HG03095 (cell line): ENCODE measurements around the gene OR7G3.

Experiments
- ATAC-seq: cut with Tn5 transposase; IDR thresholded peaks from one replicate; pipeline ENCODE4 v1.9.1; 2021; ENCODE audit warnings: moderate library complexity; ENCODE audit not compliant: unreplicated experiment

OR7G3 gene

GRCh38 chr19:9126900-9127405, at the start of gene OR7G3:
Gene OR7G3, minus strand, starts transcription at chr19:9126950. Its CDS starts 0 bp downstream, at chr19:9126950.
- no peak for ATAC-seq

GRCh38 chr19:9175326-9175725, 48.6 kb upstream of the OR7G3 start:
- no peak for ATAC-seq

- ATAC-seq = no peak
These were observed 44.7 kb upstream of the OR7G3 start for GRCh38 chr19:9171393-9171991.

DNA sequence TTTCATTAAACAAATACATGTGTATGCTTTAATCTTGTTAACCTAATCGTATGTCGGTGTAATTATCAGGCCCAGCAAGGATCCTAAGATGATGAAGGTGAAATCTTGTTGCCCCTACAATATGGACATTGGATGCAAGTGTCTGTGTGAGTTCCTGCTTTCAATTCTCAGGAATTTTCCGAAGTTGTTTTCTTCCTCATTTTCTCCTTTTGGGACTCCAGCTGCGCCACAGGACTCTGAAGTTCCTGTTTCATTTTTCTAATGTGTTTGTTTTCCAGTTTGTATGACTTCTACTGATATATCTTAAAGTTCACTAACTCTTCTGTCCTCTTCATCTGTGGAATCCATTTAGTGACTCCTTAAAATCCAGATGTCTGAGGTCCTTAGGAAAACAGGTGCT, 40.1 kb upstream of the OR7G3 start:
- ATAC-seq = no peak

GRCh38 chr19:9165261-9165660, 38.5 kb upstream of the OR7G3 start:
- ATAC-seq = no peak

DNA sequence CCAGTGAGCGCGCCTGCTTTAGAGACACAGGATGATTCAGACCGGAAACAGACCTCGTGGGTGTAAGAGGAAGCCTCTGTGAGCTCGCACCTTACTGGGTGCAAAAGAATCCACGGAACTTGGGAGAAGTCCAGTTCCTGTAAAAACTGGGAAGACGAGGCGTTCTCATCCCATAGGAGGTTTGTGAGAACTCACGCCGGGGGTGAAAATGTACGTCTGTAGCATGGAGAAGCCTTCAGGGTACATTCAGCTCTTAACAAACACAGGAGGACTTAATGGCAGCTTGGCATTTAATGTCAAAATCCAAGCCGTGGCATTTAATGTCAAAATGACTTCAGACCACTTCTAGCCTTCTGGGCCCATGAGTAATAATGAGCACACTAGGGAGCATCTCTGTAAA, 34.7 kb upstream of the OR7G3 start:
- no peak for ATAC-seq

GRCh38 chr19:9159891-9160290, 33.1 kb upstream of the OR7G3 start:
- no peak for ATAC-seq

- no peak for ATAC-seq
These were observed 29.6 kb upstream of the OR7G3 start for GRCh38 chr19:9156304-9156703.

GRCh38 chr19:9155591-9155990, 28.8 kb upstream of the OR7G3 start:
- no peak for ATAC-seq

GRCh38 chr19:9151367-9151766, 24.6 kb upstream of the OR7G3 start:
- no peak for ATAC-seq

GRCh38 chr19:9150650-9151049, 23.9 kb upstream of the OR7G3 start:
- ATAC-seq = no peak

GRCh38 chr19:9149997-9150396, 23.2 kb upstream of the OR7G3 start:
- ATAC-seq = no peak

GRCh38 chr19:9148697-9149096, 21.9 kb upstream of the OR7G3 start:
- no peak for ATAC-seq

- no peak for ATAC-seq
These were observed 20.1 kb upstream of the OR7G3 start for GRCh38 chr19:9146882-9147281.

GRCh38 chr19:9144920-9145319, 18.2 kb upstream of the OR7G3 start:
- no peak for ATAC-seq

- peak; percentile 89 for ATAC-seq
These were observed 13.6 kb upstream of the OR7G3 start, which contains the start of gene ZNF317 for GRCh38 chr19:9140159-9140874. Gene ZNF317, plus strand, starts transcription at chr19:9140397. Its CDS starts 15,620 bp downstream, at chr19:9156017.

DNA sequence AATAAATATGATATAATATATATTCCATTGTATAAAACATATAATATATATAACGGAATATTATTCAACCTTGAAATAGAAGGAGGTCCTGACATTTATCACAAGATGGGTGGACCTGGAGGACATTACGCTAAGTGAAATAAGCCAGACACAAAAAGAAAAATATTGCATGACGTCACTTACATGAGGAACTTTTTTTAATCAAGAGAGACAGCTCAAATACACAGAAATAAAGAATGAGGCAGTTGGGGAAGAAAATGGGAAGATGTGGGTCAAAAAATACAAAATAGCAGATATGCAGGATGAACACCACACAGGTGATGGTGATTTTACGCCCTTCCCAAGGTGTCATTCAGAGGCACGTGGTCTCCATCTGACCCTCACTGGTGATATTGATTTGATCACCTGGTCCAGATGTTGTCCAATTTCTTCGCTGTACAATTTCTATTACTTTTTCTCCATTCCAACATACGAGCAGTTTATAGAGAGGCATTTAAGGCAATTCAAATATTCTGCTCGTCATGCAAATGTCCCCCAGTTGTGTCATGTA, 12.9 kb upstream of the OR7G3 start:
- ATAC-seq = no peak

GRCh38 chr19:9132422-9132821, 5.7 kb upstream of the OR7G3 start:
- no peak for ATAC-seq

DNA sequence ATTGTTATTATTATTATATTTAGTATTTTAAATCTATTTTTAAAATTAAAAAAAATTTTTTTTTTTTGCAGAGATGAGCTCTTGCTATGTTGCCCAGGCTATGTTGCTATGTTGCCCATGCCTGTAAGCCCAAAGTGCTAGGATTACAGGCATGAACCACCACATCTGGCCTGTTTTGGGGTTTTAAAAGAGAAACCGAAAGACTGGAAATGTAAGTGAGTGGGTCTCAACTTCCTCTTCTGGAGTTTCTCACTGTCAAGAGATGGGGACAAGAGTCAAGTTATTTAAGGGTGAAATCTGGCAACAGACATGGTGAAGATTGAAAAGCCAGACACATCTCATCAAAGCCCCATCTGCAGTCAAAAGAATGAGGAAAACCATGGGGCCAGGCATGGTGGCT, 4.2 kb upstream of the OR7G3 start:
- ATAC-seq = no peak

GRCh38 chr19:9128171-9128570, 1.4 kb upstream of the OR7G3 start:
- no peak for ATAC-seq

DNA sequence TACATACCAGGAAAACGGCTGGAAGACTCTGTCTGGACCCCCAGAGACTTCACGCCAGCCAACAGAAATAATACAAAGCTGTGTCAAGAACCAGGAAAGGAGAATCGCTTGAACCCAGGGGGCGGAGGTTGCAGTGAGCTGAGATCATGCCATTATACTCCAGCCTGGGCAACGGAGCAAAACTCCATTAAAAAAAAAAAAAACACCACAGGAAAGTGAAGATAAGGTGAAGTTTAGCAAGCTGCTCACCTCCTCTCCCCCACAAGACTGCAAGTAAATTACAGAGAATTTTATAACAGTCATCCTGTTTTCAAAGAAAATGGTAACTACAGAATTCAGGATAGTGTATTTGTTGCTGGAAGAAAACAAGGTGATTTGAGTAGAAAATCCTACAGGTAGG, 10.2 kb downstream of the OR7G3 start:
- ATAC-seq = no peak

DNA sequence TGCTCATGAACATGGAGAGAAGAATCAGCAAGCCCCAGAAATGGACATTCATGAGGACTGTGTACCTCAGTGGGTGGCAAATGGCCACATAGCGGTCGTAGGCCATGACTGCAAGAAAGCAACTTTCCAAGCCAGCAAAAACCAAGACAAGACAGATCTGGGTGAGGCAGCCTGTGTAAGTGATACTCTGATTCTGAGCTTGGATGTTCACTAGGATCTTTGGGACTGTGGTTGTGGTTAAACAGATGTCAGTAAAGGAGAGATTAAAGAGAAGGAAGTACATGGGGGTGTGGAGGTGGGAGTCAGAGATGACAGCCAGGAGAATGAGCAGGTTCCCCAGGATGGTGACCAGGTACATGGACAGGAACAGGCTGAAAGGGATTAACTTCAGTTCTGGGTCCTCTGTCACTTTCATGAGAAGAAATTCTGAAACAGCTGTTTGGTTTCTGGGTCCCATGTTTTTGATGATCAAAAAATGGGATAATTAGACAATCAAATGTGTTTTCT, 11.4 kb downstream of the OR7G3 start, which contains the start of gene OR7G1:
Gene OR7G1 (minus strand): TSS at position 457 of the 507 bp plus-strand sequence. CDS start 0 bp downstream, at position 457.
- ATAC-seq = no peak
